ENCODE data around the gene GATB.

Gene GATB

DNA sequence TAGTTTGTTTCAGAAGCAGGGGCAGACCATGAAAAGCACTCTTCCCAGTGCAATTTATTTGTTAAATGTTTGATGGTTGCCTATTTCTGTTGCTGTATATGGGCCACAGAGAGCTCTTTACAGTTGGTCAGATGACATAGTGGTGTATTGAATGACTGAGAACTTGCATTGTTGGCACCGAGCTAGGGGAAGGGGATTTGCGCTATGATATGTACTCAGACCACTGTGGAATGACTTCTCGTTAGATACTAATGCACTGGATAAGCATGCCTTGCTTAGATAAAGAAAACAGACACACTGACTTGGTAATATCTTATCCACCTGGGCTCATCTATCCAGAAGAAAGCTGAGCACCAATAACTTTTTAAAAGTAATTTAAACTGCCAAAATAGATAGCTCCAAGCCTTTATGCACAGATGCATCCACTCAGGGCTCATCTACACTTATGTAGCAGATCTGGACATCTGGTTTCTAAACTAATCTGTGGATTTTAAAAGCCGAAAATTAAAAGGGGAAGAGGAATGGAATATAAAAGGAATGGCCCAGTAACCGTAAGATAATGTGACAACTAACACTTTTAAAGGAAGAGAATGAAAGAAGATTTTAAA, 132.7 kb downstream of the GATB start:
- Histone ChIP-seq H3K4me1 (ENCODE audit: control insufficient read depth in 1 of 2, insufficient read depth in 1 of 2, low read depth in 1 of 2, low read length in 1 of 2) (no peaks in the 10 kb centered on the region), H3K4me3 (ENCODE audit: low read depth in 1 of 2, low read length in 1 of 2) (no peak overlapping the region), H3K36me3 (no peaks in the 10 kb centered on the region), H3K27ac (no peak overlapping the region), H3K9me3 (no peaks in the 10 kb centered on the region), H3K27me3 (peaks cover 21% of the 10 kb centered on the region)
- TF ChIP-seq CTCF (IDR thresholded peaks at IDR 0.05) = no peak

GRCh38 chr4:151627491-151627890, 133.3 kb downstream of the GATB start:
- H3K36me3 ChIP-seq = no peaks in the 10 kb centered on the region
- H3K9me3 ChIP-seq = no peaks in the 10 kb centered on the region
- H3K4me3 ChIP-seq (ENCODE audit: low read depth in 1 of 2, low read length in 1 of 2) = no peak overlapping the region
- H3K4me1 ChIP-seq (ENCODE audit: control insufficient read depth in 1 of 2, insufficient read depth in 1 of 2, low read depth in 1 of 2, low read length in 1 of 2) = no peaks in the 10 kb centered on the region
- H3K27ac ChIP-seq = no peak overlapping the region
- H3K27me3 ChIP-seq = peaks cover 21% of the 10 kb centered on the region
- no peak for TF ChIP-seq CTCF (IDR thresholded peaks at IDR 0.05)

DNA sequence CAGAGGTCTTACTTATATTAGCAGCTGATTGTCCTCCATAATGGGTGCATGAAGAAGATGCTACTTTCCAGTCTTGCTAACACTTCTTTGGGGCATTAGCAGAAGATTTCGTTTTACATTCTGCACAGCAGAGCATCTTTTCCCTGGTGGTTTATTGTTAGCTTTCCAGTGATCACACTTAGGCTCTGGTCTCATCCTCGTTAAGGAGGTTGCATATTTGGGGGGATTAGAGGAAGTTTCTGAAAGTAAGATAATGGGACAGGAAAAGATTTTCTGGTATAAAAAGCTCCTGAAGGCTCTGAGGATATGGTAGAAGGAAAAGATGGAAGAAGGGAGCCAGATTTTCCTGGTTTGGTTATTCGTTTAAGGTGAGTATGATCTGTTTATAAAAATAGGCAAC, 134.1 kb downstream of the GATB start:
- no peaks in the 10 kb centered on the region for H3K9me3 ChIP-seq
- no peak overlapping the region for H3K27ac ChIP-seq
- H3K36me3 ChIP-seq = no peaks in the 10 kb centered on the region
- peaks cover 21% of the 10 kb centered on the region for H3K27me3 ChIP-seq
- no peak overlapping the region for H3K4me3 ChIP-seq (ENCODE audit: low read depth in 1 of 2, low read length in 1 of 2)
- H3K4me1 ChIP-seq (ENCODE audit: control insufficient read depth in 1 of 2, insufficient read depth in 1 of 2, low read depth in 1 of 2, low read length in 1 of 2) = no peaks in the 10 kb centered on the region
- no peak for TF ChIP-seq CTCF (IDR thresholded peaks at IDR 0.05)

GRCh38 chr4:151626228-151626627, 134.6 kb downstream of the GATB start:
- H3K4me1 ChIP-seq (ENCODE audit: control insufficient read depth in 1 of 2, insufficient read depth in 1 of 2, low read depth in 1 of 2, low read length in 1 of 2) = no peaks in the 10 kb centered on the region
- peaks cover 22% of the 10 kb centered on the region for H3K27me3 ChIP-seq
- no peaks in the 10 kb centered on the region for H3K9me3 ChIP-seq
- H3K4me3 ChIP-seq (ENCODE audit: low read depth in 1 of 2, low read length in 1 of 2) = no peak overlapping the region
- no peak overlapping the region for H3K27ac ChIP-seq
- TF ChIP-seq CTCF (IDR thresholded peaks at IDR 0.05) = no peak
- H3K36me3 ChIP-seq = no peaks in the 10 kb centered on the region

DNA sequence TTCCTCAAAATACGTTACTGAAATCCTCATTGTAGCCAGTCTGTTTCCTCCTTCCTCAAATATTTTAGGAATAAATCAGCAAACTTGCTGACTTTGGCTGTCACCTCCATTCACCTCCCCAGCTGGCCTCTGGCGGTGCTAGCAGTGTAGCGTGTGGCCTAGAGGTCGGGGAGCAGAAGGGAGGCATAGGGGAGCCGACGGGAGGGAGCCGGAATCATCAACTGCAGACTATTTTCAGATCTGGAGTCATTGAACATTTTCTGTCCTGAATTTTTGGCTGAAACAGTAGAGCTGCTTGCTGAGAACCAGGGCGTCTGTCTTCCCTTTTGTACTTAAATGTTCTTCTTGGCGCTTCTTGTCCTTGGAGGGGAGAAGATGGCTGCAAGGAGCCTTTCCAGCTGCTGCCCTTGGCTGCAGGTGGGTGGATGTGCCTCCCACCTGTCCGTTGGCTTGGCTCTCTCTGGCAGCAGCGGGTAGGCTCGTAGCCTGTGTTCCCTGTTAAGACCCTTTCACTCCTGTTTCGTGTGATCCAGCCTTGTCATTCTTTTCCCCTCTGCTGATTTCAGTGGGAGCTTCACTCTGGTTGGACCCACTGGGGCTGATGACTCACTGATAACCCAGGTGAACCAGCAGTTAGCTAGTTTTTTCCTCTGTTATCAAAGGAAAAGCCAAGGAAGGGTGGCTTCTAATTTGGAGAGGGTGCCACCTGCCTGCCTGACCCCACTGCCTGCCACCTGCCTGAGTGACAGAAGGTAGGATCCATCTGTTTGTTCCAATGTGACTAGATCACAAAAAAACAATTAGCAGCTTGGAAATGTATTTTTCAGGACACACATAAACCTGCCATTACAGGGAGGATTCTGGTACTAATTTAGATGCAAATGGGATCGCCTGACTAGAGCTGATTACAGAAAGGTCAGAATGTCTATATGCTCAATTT, 135.9 kb downstream of the GATB start:
- no peaks in the 10 kb centered on the region for H3K9me3 ChIP-seq
- TF ChIP-seq CTCF (IDR thresholded peaks at IDR 0.05) = no peak
- H3K27ac ChIP-seq = no peak overlapping the region
- no peaks in the 10 kb centered on the region for H3K36me3 ChIP-seq
- H3K4me3 ChIP-seq (ENCODE audit: low read depth in 1 of 2, low read length in 1 of 2) = no peak overlapping the region
- H3K4me1 ChIP-seq (ENCODE audit: control insufficient read depth in 1 of 2, insufficient read depth in 1 of 2, low read depth in 1 of 2, low read length in 1 of 2) = no peaks in the 10 kb centered on the region
- H3K27me3 ChIP-seq = peaks cover 31% of the 10 kb centered on the region

All from neutrophil (primary cell).